Ecto neural progenitor cell (in vitro differentiated cells): ENCODE measurements around the gene INF2.
"Not testable (repeated sequence)": the region's sequence is repeated elsewhere in the genome, so short reads cannot be mapped to it uniquely, and the experiment has no call there.

ENCODE experiments used
- DNase-seq: peaks from one replicate; pipeline ENCODE4 v3.0.0-alpha.2; 2018; ENCODE audit warnings: low spot score

The INF2 gene

DNA sequence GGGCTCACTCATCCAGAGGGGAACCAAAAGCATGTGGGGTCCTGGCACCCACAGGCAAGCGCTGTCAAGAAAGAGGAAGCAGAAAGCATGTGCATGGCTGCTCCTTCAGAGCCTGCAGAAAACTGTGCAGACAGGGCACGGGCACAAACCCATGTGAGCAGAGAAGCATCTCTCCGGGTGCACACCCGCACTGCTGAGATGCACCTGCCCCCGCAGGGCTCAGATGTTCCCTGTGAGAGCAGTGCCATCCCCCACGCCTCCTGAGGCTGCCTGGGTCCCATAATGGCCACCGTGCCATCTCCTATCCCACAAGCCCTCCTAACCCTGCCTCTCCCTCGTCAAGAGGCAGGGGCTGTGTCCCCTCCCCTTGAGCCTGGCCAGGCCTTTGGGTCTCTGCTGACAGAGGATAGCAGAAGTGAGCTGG lies 32.3 kb upstream of the INF2 start:
- DNase-seq = no peak

DNA sequence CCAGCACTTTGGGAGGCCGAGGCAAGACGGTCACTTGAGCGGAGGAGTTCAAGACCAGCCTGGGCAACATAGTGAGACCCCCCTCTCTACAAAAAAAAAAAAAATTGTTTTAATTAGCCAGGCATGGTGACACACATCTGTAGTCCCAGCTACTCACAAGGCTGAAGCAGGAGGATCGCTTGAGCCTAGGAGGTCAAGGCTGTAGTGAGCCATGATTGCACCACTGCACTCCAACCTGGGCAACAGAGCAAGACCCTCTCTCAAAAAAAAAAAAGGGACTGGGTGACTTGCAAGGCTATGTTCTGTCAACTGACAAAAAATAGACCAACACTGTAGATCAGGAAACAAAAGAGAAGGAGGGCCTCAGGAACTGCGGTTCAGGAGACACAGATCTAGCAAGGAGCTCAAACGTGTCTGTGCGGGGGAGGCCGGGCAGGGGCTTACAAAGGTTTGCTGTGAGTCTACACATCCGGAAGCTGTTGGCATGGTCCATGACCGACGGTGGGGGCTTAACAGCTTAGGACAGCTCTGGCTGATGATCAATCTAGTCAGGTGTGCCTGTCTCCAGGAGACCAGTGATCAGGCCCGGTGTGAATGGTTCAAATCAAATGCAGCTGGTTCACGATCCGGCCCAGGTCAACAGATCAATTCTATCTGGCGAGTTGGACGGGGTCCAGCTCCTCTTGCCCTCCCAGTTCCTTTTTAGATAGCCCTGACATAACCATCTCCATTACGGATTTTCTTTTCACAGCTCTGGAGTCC lies 31.7 kb upstream of the INF2 start:
- no peak for DNase-seq

DNA sequence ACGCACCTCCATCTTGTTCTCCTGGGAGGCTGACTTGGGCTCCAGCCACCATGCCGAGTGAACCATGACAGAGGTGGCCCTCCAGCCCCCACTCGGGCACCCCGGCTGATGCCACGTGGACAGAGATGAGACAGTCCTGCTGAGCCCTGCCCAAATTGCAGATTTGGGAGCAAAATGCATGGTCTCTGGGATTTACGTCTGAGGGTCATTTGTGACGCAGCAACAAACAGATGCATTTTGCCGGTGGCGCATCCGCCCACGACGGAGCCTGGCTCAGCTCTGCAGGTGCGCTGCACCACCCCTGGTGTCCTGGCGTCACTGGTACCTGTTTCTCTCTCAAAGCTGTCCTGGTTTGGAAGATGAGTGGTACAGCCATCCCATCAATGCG lies 31.1 kb upstream of the INF2 start:
- no peak for DNase-seq

DNA sequence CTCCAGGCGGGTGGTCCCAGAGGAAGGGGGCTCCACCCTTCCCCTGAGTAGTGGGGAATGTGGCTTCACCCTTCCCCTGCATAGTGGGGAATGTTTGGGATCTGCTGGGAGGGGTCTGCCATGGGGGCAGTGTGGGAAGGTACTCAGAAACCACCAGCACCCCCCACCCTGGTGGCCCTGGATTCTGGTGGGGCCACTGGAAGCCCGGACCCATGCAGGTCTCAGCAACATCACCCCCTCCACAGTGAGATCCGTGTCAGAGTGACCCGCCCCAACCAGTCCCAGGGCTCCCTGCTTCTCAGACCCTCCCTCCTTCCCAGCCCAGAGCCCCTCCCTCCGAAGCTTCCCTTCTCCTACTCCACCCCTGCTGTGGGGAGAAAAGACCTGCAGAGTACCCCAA lies 30.3 kb upstream of the INF2 start:
- DNase-seq = no peak

GRCh38 chr14:104659764-104660523 lies 29.5 kb upstream of the INF2 start:
- DNase-seq = no peak

GRCh38 chr14:104660597-104660996 lies 28.8 kb upstream of the INF2 start:
- DNase-seq = no peak

DNA sequence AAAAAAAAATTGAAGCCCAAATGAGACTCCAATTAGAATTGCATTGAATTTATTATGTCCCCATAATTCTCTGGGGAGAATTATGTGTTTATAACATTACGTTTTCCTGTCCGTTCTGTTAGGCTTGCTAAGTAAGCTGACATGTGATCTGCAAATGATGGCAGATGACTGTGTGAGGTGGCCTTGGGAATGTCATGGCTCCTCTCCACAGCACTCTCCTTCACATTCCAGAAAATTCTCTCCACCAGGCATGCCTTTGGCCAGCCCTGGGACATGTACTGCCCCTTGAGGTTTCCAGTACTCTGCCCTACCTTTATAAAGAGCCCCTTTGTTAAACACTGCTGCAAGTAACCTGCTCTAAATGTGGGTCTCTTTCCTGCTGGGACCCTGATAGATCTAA lies 28.3 kb upstream of the INF2 start:
- DNase-seq = no peak

DNA sequence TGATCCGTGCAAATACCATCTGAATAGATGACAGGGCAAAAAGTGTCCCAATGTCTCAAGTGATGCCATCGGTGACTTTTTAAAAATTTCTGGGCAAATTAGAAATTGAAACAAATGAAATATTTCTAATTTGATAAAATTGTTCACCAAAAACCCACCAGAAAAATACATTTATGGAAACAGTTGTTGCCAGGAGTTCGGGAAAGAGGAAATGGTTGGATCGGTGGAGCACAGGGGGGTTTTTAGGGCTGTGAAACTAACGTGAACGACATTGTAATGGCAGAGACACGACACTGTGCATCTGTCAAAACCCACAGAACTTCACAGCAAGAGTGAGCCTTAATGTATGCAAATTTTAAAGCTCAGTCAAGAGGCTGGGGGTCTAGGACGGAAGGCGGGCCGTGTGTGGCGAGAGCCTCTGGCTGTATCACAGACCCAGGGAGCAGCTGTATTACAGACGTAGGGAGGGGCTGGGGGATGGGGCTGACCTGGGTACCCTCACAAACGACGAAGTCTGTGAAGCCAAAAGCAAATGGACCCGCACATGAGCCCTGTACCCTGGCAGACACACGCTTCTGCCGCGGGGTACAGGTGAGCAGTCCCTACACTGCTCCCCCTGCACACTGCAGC lies 27.8 kb upstream of the INF2 start:
- not testable (repeated sequence) for DNase-seq

- not testable (repeated sequence) for DNase-seq
Observed at GRCh38 chr14:104662472-104662871, 26.9 kb upstream of the INF2 start.

- DNase-seq = no peak
Observed at GRCh38 chr14:104664107-104664506, 25.3 kb upstream of the INF2 start.

GRCh38 chr14:104664588-104664987 lies 24.8 kb upstream of the INF2 start:
- DNase-seq = no peak

DNA sequence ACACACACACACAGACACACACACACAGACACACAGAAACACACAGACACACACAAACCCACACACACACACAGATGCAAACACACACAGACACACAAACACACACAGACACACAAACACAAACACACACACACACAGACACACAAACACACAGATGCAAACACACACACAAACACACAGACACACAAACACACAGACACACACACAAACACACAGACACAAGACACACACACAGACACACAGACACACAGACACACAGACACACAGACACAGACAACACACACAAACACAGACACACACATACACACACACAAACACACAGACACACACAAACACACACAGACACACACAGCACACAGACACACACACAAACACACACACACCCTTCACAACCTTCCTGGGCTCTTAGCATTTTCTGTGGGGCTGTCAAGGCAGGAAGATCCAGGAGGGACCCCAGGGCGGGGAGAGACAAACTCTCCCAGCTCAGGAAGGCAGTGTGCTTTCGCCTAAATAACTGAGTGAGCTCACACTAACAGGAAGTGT lies 24.2 kb upstream of the INF2 start:
- no peak for DNase-seq

DNA sequence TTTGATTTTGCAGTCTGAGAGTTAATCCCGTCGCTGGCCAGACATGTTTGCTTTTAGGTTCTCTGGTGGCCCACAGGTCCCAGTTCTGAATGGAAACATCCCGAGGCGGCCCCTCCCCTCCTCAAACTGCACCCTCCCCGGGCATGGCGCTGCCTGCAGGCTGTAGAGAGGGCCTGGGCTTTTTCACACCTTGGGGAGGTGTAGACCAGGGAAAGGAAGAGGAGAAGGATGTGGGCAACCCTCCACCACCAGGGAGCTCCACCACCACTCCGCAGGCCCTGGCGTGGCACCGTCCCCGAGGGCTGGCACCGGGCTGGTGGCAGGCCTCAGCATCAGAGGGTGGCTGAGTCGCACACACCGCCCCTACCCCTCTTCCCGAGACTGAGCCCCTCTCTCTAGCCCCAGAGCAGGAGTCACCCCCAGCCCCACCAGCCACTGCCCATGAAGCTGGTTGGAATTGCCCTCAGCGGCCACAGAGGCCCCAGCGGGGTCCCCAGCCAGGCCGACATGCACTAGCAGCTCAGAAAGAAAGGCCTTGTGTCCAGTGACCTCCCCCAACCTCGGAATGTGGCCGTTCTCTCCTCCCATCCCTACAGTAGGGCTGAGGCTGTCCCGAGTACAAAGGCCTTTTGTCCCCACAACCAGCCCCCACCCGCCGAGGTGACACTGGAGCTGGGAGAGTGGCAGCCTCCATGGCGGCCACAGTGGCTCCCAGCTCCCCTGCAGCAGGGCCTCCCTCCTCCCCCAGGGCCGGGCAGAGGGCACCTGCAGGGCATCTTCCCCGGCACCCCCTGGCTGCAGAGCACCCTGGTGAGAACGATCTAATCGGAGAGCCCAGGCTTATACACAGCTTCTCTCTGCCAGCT lies 23.5 kb upstream of the INF2 start:
- DNase-seq = peak; percentile 89

DNA sequence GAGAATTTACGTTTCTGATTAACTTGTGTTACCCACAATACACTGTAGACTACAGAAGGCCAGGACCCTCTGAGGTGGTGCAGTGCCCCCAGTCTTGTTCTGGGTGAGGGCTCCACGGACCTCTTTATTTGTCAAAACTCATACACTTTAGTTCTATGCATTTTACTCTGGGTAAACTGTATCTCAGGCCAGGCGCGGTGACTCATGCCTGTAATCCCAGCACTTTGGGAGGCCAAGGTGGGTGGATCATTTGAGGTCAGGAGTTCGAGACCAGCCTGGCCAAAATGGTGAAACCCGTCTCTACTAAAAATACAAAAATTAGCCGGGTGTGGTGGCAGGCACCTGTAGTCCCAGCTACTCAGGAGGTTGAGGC lies 22.9 kb upstream of the INF2 start:
- DNase-seq = not testable (repeated sequence)

DNA sequence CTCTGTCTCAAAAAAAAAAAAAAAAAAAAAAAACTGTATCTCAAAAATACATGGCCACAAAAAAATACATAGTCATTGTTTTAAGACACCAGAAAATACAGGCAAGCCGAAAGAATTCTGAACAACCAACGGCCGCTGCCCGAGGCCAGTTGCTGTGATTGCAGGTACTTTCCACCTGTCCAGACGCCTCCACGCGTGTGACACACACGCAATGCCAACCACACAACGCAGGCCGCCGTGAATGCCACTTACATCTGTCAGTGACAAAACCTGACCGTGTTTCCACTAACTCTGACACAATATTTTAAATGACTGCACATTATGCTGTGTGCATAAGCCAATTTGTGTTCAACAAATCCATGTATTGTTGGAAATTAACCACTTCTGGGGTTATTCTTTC lies 22.4 kb upstream of the INF2 start:
- DNase-seq = no peak

DNA sequence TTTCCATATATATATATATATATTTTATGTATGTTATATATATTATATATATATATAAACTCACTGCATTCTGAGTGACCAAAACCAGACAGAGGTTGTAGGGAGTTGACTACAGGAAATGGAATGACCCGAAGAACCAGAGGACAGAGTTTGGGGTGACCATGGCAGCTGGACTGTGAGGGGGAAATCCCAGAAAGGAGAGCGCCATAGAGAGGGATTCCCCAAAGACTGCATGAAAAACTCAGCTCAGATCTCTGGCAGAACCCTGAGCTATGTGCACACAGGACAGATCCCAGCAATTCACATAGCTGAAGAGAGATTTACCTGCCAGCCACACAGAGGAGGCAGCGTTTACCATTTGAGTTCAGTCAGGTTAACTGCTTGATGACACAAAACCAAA lies 19.7 kb upstream of the INF2 start:
- no peak for DNase-seq

DNA sequence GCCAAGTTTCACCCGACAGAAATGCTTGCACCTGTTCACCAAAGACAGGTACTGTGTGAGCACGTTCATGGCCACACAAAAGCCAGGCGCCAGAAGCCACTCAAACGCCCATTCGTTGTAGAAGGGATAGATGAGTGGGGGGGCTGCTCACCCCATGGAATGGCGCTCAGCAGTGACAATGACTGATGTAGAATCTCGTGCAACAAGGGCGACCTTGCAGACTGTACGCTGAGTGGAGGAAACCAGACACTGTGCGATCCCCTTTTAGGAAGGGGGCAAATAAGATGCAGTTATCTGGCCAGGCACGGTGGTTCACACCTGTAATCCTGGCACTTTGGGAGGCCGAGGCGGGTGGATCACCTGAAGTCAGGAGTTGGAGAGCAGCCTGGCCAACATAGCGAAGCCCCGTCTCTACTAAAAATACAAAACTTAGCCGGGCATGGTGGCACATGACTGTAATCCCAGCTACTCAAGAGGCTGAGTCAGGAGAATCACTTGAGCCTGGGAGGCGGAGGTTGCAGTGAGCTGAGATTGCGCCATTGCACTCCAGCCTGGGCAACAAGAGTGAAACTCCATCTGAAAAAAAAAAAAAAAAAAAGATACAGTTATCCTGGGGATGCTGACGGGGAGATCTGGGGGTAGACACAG lies 18.0 kb upstream of the INF2 start:
- DNase-seq = not testable (repeated sequence)

DNA sequence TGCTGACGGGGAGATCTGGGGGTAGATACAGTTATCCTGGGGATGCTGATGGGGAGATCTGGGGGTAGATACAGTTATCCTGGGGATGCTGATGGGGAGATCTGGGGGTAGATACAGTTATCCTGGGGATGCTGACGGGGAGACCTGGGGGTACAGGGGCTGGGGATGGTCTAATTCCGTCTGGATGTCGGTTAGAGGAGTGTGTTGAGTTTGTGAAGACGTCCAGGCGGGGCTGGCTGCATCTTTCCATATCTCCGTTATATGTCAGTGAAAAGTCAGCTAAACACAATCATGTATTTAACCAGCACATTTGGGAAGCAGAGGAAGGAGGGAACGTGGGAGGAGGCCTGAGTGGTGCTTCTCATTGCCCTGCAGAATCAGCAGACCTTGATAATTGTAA lies 17.3 kb upstream of the INF2 start:
- DNase-seq = not testable (repeated sequence)

GRCh38 chr14:104673481-104673880 lies 15.9 kb upstream of the INF2 start:
- no peak for DNase-seq

GRCh38 chr14:104675447-104675846 lies 14.0 kb upstream of the INF2 start:
- DNase-seq = no peak

- DNase-seq = no peak
Observed at GRCh38 chr14:104676130-104676693, 13.2 kb upstream of the INF2 start.
